HepG2 (cell line): ENCODE measurements around the gene TAF8. TPM values are rescaled to one million over a fixed set of nuclear protein-coding genes. Genes with fewer than 3 reads are reported as not detected.

Source experiments
- CTCF ChIP-seq: sonication (generic); formaldehyde crosslinking; IDR thresholded peaks from 2 replicates; pipeline ENCODE4 v1.5.0; 2020; ENCODE audit warnings: mild to moderate bottlenecking, missing genetic modification reagents, moderate library complexity
- ETV5 ChIP-seq: IDR thresholded peaks from 2 replicates; pipeline ENCODE4 v1.6.1; 2018; ENCODE audit warnings: missing biosample characterization, missing genetic modification reagents, inconsistent platforms, borderline replicate concordance
- FOXA3 ChIP-seq: IDR thresholded peaks from 2 replicates; pipeline ENCODE4 v1.6.1; 2016; ENCODE audit warnings: missing genetic modification reagents, missing compliant biosample characterization
- GMEB1 ChIP-seq: sonication (generic); formaldehyde crosslinking; IDR thresholded peaks from 2 replicates; pipeline ENCODE4 v1.5.1; 2020; ENCODE audit warnings: missing genetic modification reagents, mild to moderate bottlenecking, borderline replicate concordance
- HIC2 ChIP-seq: sonication (generic); formaldehyde crosslinking; IDR thresholded peaks from 2 replicates; pipeline ENCODE4 v1.9.0; 2022; ENCODE audit warnings: low read depth, missing genetic modification reagents
- HOXA7 ChIP-seq: sonication (generic); formaldehyde crosslinking; IDR thresholded peaks from 2 replicates; pipeline ENCODE4 v1.8.1; 2022; ENCODE audit warnings: mild to moderate bottlenecking, missing genetic modification reagents, moderate library complexity
- NFATC3 ChIP-seq: sonication (generic); formaldehyde crosslinking; IDR thresholded peaks from 2 replicates; pipeline ENCODE4 v1.5.1; 2020; ENCODE audit warnings: mild to moderate bottlenecking, missing genetic modification reagents
- NFKB2 ChIP-seq: sonication (generic); formaldehyde crosslinking; IDR thresholded peaks from 2 replicates; pipeline ENCODE4 v1.4.0; 2020; ENCODE audit warnings: missing genetic modification reagents, borderline replicate concordance
- RCOR2 ChIP-seq: IDR thresholded peaks from 2 replicates; pipeline ENCODE4 v1.6.1; 2016; ENCODE audit warnings: missing biosample characterization, missing genetic modification reagents
- SALL1 ChIP-seq: sonication (generic); formaldehyde crosslinking; IDR thresholded peaks from 2 replicates; pipeline ENCODE4 v1.8.0; 2022; ENCODE audit warnings: mild to moderate bottlenecking, missing genetic modification reagents
- SP4 ChIP-seq: sonication (generic); formaldehyde crosslinking; IDR thresholded peaks from 2 replicates; pipeline ENCODE4 v1.8.1; 2023; ENCODE audit warnings: mild to moderate bottlenecking, missing genetic modification reagents
- ZKSCAN8 ChIP-seq: IDR thresholded peaks from 2 replicates; pipeline ENCODE4 v1.6.1; 2016; ENCODE audit warnings: borderline replicate concordance, missing genetic modification reagents, missing compliant biosample characterization
- ZNF292 ChIP-seq: sonication (generic); formaldehyde crosslinking; IDR thresholded peaks from 2 replicates; pipeline ENCODE4 v1.8.1; 2022; ENCODE audit warnings: mild to moderate bottlenecking, low read depth, missing genetic modification reagents, borderline replicate concordance
- ZNF350 ChIP-seq: sonication (generic); formaldehyde crosslinking; IDR thresholded peaks from 2 replicates; pipeline ENCODE4 v1.4.0; 2020; ENCODE audit warnings: mild to moderate bottlenecking, low read depth, missing genetic modification reagents, borderline replicate concordance
- ZNF567 ChIP-seq: sonication (generic); formaldehyde crosslinking; IDR thresholded peaks from 2 replicates; pipeline ENCODE4 v1.8.1; 2023; ENCODE audit warnings: mild to moderate bottlenecking, missing genetic modification reagents, borderline replicate concordance
- ZNF768 ChIP-seq: sonication (generic); formaldehyde crosslinking; IDR thresholded peaks from 2 replicates; pipeline ENCODE4 v1.4.0; 2020; ENCODE audit warnings: missing genetic modification reagents
- ZSCAN25 ChIP-seq: sonication (generic); formaldehyde crosslinking; IDR thresholded peaks from 2 replicates; pipeline ENCODE4 v1.8.0; 2022; ENCODE audit warnings: mild to moderate bottlenecking, missing genetic modification reagents
- polyA plus RNA-seq, 8 experiments: library from polyadenylated mRNA; depleted of rRNA in 3 of 8; stranded (reverse) in 7 of 8; unstranded in 1 of 8; fragments of >200 nt; fragmentation: Illumina TruSeq in 4 of 8; extraction: Trizol in 4 of 8; gene quantifications; 2 replicates each; pipeline versions ENCODE4 v1.2.1 to v1.2.3, GENCODE V29; 2011 to 2016; ENCODE audit warnings: low read depth in 4 of 8, missing spikeins in 1 of 8, mixed read lengths in 1 of 8; ENCODE audit not compliant: insufficient read depth in 1 of 8
- total RNA-seq, 5 experiments: library from RNA; depleted of rRNA; stranded (reverse); fragments of >200 nt; fragmentation: Illumina TruSeq; extraction: Trizol; gene quantifications; 2 replicates each; pipeline ENCODE4 v1.2.3, GENCODE V29; 2016; ENCODE audit warnings: low read depth in 1 of 5
- TF ChIP-seq, protein P1 (sequence below): sonication (generic); formaldehyde crosslinking; IDR thresholded peaks from 2 replicates; pipeline ENCODE4 v1.4.0; 2020; ENCODE audit warnings: missing genetic modification reagents
- TF ChIP-seq, protein P2 (sequence below): sonication (generic); formaldehyde crosslinking; IDR thresholded peaks from 2 replicates; pipeline ENCODE4 v1.4.0; 2020; ENCODE audit warnings: mild to moderate bottlenecking, missing genetic modification reagents

Gene TAF8
- total and polyA plus RNA-seq, 2 of the 13 experiments (the other 11 are each of a cell fraction or from before 2014, with no cell fraction given): 25.2 to 25.8 TPM

GRCh38 chr6:42118162-42119001 is 68.1 kb downstream of the TAF8 start (continued):
- TF ChIP-seq HIC2 (CRISPR knock-in tag) (peak; percentile 97), FOXA3 (CRISPR knock-in tag) (0 out of 2 replicates have a peak, but pooled peaks have one; percentile 6), ZSCAN25 (CRISPR knock-in tag) (peak; percentile 68), GMEB1 (CRISPR knock-in tag) (0 out of 2 replicates have a peak, but pooled peaks have one; percentile 38), HOXA7 (CRISPR knock-in tag) (no peak), CTCF (0 out of 2 replicates have a peak, but pooled peaks have one; percentile 32), ZNF350 (CRISPR knock-in tag) (peak; percentile 82; the same call in 1 of the 2 replicates), ZNF292 (CRISPR knock-in tag) (peak; percentile 96), ETV5 (CRISPR knock-in tag) (peak; percentile 34; the same call in 1 of the 2 replicates), ZKSCAN8 (no peak), ZNF567 (CRISPR knock-in tag) (no peak), SP4 (CRISPR knock-in tag) (no peak), NFATC3 (CRISPR knock-in tag) (no peak), ZNF768 (CRISPR knock-in tag) (peak; percentile 75; the same call in 1 of the 2 replicates), SALL1 (peak; percentile 58), NFKB2 (CRISPR knock-in tag) (no peak), RCOR2 (CRISPR knock-in tag) (peak; percentile 67; the same call in 1 of the 2 replicates)
- TF ChIP-seq, protein P1, sequence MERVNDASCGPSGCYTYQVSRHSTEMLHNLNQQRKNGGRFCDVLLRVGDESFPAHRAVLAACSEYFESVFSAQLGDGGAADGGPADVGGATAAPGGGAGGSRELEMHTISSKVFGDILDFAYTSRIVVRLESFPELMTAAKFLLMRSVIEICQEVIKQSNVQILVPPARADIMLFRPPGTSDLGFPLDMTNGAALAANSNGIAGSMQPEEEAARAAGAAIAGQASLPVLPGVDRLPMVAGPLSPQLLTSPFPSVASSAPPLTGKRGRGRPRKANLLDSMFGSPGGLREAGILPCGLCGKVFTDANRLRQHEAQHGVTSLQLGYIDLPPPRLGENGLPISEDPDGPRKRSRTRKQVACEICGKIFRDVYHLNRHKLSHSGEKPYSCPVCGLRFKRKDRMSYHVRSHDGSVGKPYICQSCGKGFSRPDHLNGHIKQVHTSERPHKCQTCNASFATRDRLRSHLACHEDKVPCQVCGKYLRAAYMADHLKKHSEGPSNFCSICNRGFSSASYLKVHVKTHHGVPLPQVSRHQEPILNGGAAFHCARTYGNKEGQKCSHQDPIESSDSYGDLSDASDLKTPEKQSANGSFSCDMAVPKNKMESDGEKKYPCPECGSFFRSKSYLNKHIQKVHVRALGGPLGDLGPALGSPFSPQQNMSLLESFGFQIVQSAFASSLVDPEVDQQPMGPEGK (CRISPR knock-in tag): peak; percentile 54; the same call in 1 of the 2 replicates
- TF ChIP-seq, protein P2, sequence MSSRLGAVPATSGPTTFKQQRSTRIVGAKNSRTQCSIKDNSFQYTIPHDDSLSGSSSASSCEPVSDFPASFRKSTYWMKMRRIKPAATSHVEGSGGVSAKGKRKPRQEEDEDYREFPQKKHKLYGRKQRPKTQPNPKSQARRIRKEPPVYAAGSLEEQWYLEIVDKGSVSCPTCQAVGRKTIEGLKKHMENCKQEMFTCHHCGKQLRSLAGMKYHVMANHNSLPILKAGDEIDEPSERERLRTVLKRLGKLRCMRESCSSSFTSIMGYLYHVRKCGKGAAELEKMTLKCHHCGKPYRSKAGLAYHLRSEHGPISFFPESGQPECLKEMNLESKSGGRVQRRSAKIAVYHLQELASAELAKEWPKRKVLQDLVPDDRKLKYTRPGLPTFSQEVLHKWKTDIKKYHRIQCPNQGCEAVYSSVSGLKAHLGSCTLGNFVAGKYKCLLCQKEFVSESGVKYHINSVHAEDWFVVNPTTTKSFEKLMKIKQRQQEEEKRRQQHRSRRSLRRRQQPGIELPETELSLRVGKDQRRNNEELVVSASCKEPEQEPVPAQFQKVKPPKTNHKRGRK (CRISPR knock-in tag): 0 out of 2 replicates have a peak, but pooled peaks have one; percentile 57
